ENCODE data around the gene JPH2. TPM values are rescaled to one million over a fixed set of nuclear protein-coding genes. Genes with fewer than 3 reads are reported as not detected.
A peak's percentile ranks its signal among the peaks of the same experiment; 100 is the strongest.

Gene JPH2
- total RNA-seq, 4 donors from 2014 or later = 173 to 442 (median 242) TPM

GRCh38 chr20:44180814-44181213 is 6.2 kb downstream of the JPH2 start:
- H3K36me3 ChIP-seq = no peaks in the 10 kb centered on the region
- no peaks in the 10 kb centered on the region for H3K27me3 ChIP-seq
- H3K4me3 ChIP-seq = peak overlapping the region; percentile 78 to 80
- peak overlapping the region; percentile 93 to 96 (median 96) for H3K27ac ChIP-seq
- H3K9me3 ChIP-seq = no peaks in the 10 kb centered on the region
- WGBS, 2 donors (ENCODE audit: low coverage in 1 of 2) = 15 to 17% methylated on average over 4 to 8 of the region's 9 CpGs
- H3K4me1 ChIP-seq = peaks cover 0 to 72% (median 3%) of the 10 kb centered on the region in 3 donors
- peak; percentile 82 for ATAC-seq
- TF ChIP-seq POLR2AphosphoS5 (IDR thresholded peaks at IDR 0.05) (peak; percentile 94), EP300 (IDR thresholded peaks at IDR 0.05) (no peak), POLR2A (IDR thresholded peaks at IDR 0.05) (peak; percentile 56 to 61)
- TF ChIP-seq, protein P1, sequence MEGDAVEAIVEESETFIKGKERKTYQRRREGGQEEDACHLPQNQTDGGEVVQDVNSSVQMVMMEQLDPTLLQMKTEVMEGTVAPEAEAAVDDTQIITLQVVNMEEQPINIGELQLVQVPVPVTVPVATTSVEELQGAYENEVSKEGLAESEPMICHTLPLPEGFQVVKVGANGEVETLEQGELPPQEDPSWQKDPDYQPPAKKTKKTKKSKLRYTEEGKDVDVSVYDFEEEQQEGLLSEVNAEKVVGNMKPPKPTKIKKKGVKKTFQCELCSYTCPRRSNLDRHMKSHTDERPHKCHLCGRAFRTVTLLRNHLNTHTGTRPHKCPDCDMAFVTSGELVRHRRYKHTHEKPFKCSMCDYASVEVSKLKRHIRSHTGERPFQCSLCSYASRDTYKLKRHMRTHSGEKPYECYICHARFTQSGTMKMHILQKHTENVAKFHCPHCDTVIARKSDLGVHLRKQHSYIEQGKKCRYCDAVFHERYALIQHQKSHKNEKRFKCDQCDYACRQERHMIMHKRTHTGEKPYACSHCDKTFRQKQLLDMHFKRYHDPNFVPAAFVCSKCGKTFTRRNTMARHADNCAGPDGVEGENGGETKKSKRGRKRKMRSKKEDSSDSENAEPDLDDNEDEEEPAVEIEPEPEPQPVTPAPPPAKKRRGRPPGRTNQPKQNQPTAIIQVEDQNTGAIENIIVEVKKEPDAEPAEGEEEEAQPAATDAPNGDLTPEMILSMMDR (IDR thresholded peaks at IDR 0.05) = no peak

DNA sequence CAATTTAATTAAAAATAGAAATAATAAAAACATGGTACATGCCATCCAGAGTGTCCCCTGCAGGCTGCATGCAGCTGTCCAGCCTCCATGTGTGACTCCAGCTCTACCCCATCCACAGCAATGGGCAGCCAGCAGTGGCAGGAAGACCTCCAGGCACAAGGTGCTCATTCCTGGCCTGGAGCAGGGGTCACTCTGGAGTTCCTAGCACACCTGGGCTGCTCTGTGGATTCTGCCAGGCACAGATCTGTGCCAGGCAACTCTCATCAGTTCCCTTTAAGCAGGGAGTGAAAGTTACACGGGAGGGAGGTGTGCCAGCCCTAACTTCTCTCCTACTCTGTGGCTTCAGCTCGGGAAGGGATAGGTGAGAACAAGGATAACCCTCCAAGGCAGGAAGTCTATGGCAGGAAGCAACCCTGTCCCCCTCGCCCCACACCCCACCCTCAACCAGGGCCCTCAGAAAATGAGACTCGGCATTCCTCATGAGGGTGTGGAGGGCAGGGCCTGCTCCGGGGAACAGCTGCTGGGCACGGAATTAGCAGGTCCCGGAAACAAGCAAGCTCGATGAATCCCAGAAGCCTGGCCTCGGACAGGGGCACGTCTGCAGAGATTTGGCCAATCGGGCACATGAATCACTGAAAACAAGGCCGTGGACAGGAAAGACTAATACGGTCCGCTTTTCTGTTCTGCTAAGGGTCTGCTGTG is 10.0 kb downstream of the JPH2 start:
- Histone ChIP-seq H3K9me3 (no peaks in the 10 kb centered on the region), H3K4me1 (peaks cover 0 to 97% (median 3%) of the 10 kb centered on the region in 3 donors), H3K27ac (peak overlapping the region; percentile 29 to 96 (median 96)), H3K4me3 (peak overlapping the region in 1 of 2 donors; percentile 13), H3K36me3 (peaks cover 0 to 5% of the 10 kb centered on the region in 2 donors), H3K27me3 (no peaks in the 10 kb centered on the region)
- ATAC-seq = peak; percentile 32
- TF ChIP-seq EP300 (IDR thresholded peaks at IDR 0.05) (no peak), POLR2AphosphoS5 (IDR thresholded peaks at IDR 0.05) (peak; percentile 91)
- WGBS, 2 donors (ENCODE audit: low coverage in 1 of 2) = 15 to 20% methylated on average over 2 to 6 of the region's 14 CpGs

DNA sequence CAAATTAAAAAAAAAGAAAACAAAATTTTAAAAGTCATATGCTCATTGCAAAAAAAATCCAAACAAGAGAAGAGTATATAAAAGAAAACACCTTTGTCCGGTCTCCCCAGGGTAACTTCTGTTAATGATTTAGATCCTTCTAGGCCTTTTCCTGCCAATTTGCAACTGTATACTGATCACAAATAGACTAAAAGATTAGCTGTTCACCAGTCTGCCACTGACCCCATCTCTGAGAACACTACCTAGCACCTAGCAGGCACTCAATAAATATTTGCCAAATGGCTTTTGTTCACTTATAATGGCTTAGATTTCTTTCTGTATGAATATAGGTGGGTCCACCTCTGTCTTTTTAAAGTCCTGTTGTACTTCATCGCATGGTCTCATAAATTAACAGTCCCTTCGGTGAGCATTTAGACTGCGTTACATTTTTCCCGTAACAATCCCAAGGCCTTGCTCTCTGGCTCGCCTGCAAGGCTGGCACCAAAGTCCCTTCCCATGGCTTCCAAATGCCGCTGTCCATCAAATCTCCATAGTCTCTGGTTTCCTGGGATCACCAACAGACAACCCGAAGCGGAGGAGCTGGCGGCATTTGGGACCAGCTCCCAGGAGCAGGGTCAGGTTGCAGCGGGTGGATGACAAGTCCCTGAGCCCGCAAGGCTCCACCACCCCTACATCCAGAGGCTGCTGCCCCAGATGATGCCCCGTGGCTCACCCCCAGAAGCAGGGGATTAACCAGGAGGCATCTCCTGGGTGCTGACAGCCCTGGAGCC is 11.8 kb downstream of the JPH2 start:
- peak overlapping the region; percentile 72 to 96 (median 90) for H3K27ac ChIP-seq
- TF ChIP-seq POLR2AphosphoS5 (IDR thresholded peaks at IDR 0.05) (no peak), EP300 (IDR thresholded peaks at IDR 0.05) (no peak), POLR2A (IDR thresholded peaks at IDR 0.05) (no peak)
- TF ChIP-seq, protein P1 (IDR thresholded peaks at IDR 0.05) = no peak
- H3K27me3 ChIP-seq = no peaks in the 10 kb centered on the region
- peaks cover 0 to 5% of the 10 kb centered on the region in 2 donors for H3K36me3 ChIP-seq
- H3K9me3 ChIP-seq = no peaks in the 10 kb centered on the region
- ATAC-seq = no peak
- peak overlapping the region in 1 of 2 donors; percentile 9 for H3K4me3 ChIP-seq
- H3K4me1 ChIP-seq = peaks cover 0 to 97% (median 0%) of the 10 kb centered on the region in 3 donors
- WGBS, 2 donors (ENCODE audit: low coverage in 1 of 2) = 50 to 80% methylated on average over 1 of the region's 13 CpGs

DNA sequence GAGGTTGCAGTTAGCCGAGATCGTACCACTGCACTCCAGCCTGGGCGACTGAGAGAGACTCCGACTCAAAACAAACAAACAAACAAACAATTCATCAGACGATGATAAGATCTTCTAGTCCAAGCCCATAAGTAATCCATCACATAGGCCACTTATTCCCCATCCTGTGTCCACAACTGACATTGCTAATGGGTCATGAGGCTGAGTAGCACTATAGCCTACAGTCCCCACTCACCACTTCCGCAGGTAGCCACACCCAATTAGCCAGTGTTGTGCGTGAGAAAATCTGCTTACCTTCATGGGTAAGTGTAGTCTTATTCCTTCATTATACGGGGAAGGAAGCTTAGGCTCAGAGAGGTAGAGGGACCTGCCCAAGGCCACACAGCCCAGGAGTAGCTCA is 13.1 kb downstream of the JPH2 start:
- Histone ChIP-seq H3K27me3 (no peaks in the 10 kb centered on the region), H3K4me3 (no peak overlapping the region), H3K9me3 (no peaks in the 10 kb centered on the region), H3K4me1 (peaks cover 0 to 95% (median 0%) of the 10 kb centered on the region in 3 donors), H3K36me3 (peaks cover 0 to 5% of the 10 kb centered on the region in 2 donors), H3K27ac (peak overlapping the region; percentile 51 to 96 (median 82))
- TF ChIP-seq EP300 (IDR thresholded peaks at IDR 0.05) (no peak), POLR2AphosphoS5 (IDR thresholded peaks at IDR 0.05) (no peak)
- WGBS, 2 donors (ENCODE audit: low coverage in 1 of 2) = 42 to 57% methylated on average over 7 of the region's 8 CpGs
- ATAC-seq = no peak

- no peak for TF ChIP-seq EP300 (IDR thresholded peaks at IDR 0.05)
- TF ChIP-seq POLR2AphosphoS5 (IDR thresholded peaks at IDR 0.05) = no peak
- TF ChIP-seq, protein P1 (IDR thresholded peaks at IDR 0.05) = no peak
- TF ChIP-seq POLR2A (IDR thresholded peaks at IDR 0.05) = no peak
- peaks cover 0 to 97% (median 0%) of the 10 kb centered on the region in 3 donors for H3K4me1 ChIP-seq
- peak overlapping the region; percentile 51 to 96 (median 82) for H3K27ac ChIP-seq
- H3K9me3 ChIP-seq = no peaks in the 10 kb centered on the region
- H3K27me3 ChIP-seq = no peaks in the 10 kb centered on the region
- 54 to 56% methylated on average over 5 of the region's 5 CpGs for WGBS, 2 donors (ENCODE audit: low coverage in 1 of 2)
- H3K36me3 ChIP-seq = peaks cover 0 to 5% of the 10 kb centered on the region in 2 donors
- H3K4me3 ChIP-seq = no peak overlapping the region
- ATAC-seq = no peak
Measured at GRCh38 chr20:44173116-44173515, 13.9 kb downstream of the JPH2 start.
